Loucy (cell line): ENCODE measurements around the gene SLC38A3.

ENCODE experiments used
- CTCF ChIP-seq: fragments of 200-600 bp; sonication (generic); conservative IDR thresholded peaks from 2 replicates; pipeline ENCODE4 v1.5.1; 2014; ENCODE audit warnings: mild to moderate bottlenecking, antibody characterized with exemption, low read length
- EZH2phosphoT487 ChIP-seq: fragments of 200-600 bp; IDR thresholded peaks from 2 replicates; pipeline ENCODE4 v1.6.1; 2018; ENCODE audit warnings: antibody characterized with exemption, mild to moderate bottlenecking, moderate library complexity, borderline replicate concordance

- TF ChIP-seq CTCF: no peak
- TF ChIP-seq EZH2phosphoT487: no peak
Measured at GRCh38 chr3:50184242-50184978, 20.7 kb upstream of the SLC38A3 start.
